Urinary bladder (tissue), 4 donors: ENCODE results near the gene SLC1A2. TPM values are rescaled to one million over a fixed set of nuclear protein-coding genes. Genes with fewer than 3 reads are reported as not detected.

ENCODE experiments used
- DNase-seq: peaks from one replicate; pipeline ENCODE4 v3.0.0-alpha.2; 2015; ENCODE audit errors: extremely low spot score
- H3K27ac ChIP-seq: one replicate; pipeline ENCODE4 v1.5.1; 2013; ENCODE audit warnings: low read depth, mild to moderate bottlenecking, moderate library complexity
- H3K36me3 ChIP-seq: one replicate; pipeline ENCODE4 v1.6.1; 2013; ENCODE audit warnings: mild to moderate bottlenecking, moderate library complexity; ENCODE audit not compliant: insufficient read depth
- H3K4me1 ChIP-seq: one replicate; pipeline ENCODE4 v1.6.1; 2013; ENCODE audit warnings: mild to moderate bottlenecking, moderate library complexity; ENCODE audit not compliant: insufficient read depth
- H3K4me3 ChIP-seq: one replicate; pipeline ENCODE4 v1.5.1; 2013; ENCODE audit warnings: low read depth, low read length
- WGBS: extraction: QIAGEN DNeasy Blood & Tissue Kit; methylation state at CpG from one replicate; pipeline ENCODE4 v1.1.7; 2013; 5-methylcytosine and 5-hydroxymethylcytosine counted together
- polyA plus RNA-seq: library from polyadenylated mRNA; stranded (reverse); fragments of 200-250 nt; gene quantifications from one replicate; pipeline ENCODE4 v1.2.3, GENCODE V29; 2013
- total RNA-seq: library from RNA; depleted of rRNA; stranded (reverse); fragments of >200 nt; gene quantifications from one replicate; pipeline ENCODE4 v1.2.3, GENCODE V29; 2014
- donor health status: healthy with polysubstance abuse.
- donor health status: healthy.

SLC1A2 gene
- total and polyA plus RNA-seq, 2 donors, result 0.44 to 17.9 TPM

DNA sequence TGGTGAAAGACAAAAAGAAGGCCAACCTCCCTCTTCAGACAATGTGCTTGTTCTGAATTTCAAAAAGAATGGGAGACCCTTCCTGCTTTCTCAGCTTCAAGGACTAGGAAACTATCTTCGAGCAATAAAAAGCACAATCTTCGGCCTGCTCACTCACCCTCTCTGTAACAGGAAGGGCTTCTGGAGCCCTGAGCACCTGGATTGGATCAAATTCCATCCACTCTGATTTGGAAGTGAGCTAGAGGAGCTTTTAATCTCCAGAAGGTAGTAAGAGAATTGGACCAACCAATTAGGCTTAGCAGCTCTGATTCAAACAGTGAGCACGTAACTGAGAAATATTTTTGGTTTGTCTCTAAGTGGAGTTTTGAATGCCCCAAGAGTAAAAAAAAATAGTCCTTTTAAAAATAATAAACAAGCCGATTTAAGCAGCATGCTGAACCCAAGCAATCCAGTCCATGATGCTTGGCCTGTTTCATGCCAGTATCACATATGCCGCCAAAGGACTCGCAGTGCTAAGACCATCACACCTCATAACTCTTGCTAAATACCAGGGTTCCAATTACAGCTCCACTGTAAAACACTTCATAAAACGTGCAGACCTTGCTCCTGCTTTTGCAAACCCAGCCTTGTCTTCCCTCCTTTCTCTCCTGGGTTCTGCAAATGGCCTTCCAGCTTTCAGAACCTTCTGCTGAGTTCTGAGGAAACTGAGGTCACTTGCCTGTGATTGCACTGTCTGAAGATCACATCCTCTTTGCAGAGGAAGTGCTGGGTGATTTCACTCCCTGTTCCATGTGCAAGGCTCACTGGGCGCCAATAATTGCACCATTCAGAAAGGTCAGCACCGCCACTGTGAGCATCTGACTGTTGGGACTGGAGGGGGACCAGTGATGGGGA lies 74.4 kb downstream of the SLC1A2 start:
- no peaks in the 10 kb centered on the region for H3K36me3 ChIP-seq
- WGBS, result 68% methylated on average over 9 of the region's 9 CpGs
- no peak overlapping the region for H3K27ac ChIP-seq
- H3K4me3 ChIP-seq, result no peak overlapping the region
- no peak for DNase-seq
- no peaks in the 10 kb centered on the region for H3K4me1 ChIP-seq

DNA sequence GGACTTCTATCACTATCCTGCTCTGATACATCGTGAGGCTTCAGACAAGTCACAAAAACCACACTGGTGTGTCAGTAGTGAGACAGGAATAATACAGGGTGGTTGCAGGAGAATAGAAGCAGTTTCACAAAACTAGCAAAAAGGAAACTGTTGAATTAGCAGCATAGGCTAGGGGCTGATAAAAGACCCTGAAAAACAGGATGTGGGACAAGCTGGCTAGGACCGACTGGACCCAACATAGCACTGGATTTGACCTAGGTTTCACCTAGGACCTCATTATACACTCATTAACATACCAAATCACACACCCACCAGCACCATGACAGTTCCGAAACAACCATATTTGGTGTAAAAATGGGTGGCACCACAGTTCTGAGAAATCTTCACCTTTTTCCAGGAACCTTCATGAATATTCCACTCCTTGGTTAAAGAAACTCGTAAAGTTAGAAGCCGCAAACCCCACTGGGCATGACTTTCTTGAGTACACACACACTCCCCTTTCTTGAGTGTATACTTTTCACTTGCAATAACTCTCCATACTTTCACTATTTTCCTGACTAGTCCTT lies 76.2 kb downstream of the SLC1A2 start:
- H3K4me3 ChIP-seq, result no peak overlapping the region
- WGBS, result 85% methylated on average over 5 of the region's 5 CpGs
- no peaks in the 10 kb centered on the region for H3K4me1 ChIP-seq
- H3K27ac ChIP-seq, result no peak overlapping the region
- H3K36me3 ChIP-seq, result no peaks in the 10 kb centered on the region
- DNase-seq, result no peak

DNA sequence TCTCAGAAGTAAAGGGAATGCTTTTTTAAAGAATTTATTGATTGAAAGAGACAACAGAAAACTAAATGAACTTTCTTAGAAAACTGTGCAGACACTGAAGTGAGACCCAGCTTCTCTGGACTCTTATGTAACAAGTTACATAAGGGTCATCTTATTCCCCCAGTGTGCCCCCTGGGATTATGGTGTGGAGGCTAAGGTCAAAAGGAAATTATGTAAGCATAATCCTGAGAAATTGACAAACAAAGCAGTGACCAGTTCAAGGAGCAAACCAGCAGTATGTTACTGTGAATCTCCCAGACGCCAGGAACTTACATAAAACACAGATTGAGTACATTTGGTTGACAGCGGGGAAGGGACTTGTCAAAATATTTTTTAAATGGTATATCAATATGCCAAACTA lies 78.6 kb downstream of the SLC1A2 start:
- 91% methylated on average over 2 of the region's 2 CpGs for WGBS
- no peak overlapping the region for H3K27ac ChIP-seq
- no peaks in the 10 kb centered on the region for H3K36me3 ChIP-seq
- no peaks in the 10 kb centered on the region for H3K4me1 ChIP-seq
- no peak overlapping the region for H3K4me3 ChIP-seq
- DNase-seq, result no peak

DNA sequence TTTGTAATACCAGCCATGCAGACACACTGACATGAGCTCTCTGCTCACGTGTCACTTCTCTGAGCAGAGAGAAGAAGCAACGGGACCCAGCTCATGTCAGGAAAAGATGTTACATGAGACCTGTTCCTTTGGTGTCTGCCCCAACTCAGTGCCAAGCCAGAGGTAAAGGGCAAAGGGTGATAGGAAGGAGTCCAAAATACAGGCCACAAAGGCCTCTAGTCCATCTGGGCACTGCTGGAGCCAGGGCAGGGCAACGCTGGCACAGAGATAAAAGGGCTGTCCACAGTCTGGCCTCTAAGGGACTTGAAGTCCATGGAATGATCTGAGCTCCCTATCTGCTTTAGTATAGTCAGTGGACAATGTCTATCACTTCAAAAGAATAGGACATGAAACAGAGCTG lies 79.3 kb downstream of the SLC1A2 start:
- 72% methylated on average over 3 of the region's 3 CpGs for WGBS

DNA sequence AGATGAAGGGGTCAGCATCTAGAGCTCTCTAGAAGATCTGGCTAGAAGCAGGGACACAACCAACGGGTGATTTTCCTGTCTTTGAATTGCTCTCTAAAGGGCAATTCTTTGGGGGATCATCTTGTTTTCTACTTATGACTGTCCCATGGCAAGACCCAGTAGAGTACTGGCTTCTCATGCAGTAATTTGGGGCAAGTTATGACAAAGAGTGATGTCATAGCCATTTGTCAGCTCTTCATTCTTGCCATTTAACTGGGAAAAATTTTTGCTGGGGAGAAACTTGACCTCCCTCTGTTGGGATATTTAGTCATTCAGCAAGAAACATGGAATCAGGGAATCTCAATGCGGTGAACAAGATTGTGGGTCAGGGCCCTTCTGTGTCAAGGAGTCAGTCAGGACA lies 80.4 kb downstream of the SLC1A2 start:
- no peak for DNase-seq
- H3K36me3 ChIP-seq, result no peaks in the 10 kb centered on the region
- WGBS, result 95% methylated on average over 2 of the region's 2 CpGs
- H3K27ac ChIP-seq, result no peak overlapping the region
- H3K4me1 ChIP-seq, result no peaks in the 10 kb centered on the region
- H3K4me3 ChIP-seq, result no peak overlapping the region

More for the DNA sequence above, 79.3 kb downstream of the SLC1A2 start:
- no peak overlapping the region for H3K27ac ChIP-seq
- no peak overlapping the region for H3K4me3 ChIP-seq
- no peaks in the 10 kb centered on the region for H3K4me1 ChIP-seq
- H3K36me3 ChIP-seq, result no peaks in the 10 kb centered on the region
- DNase-seq, result no peak

DNA sequence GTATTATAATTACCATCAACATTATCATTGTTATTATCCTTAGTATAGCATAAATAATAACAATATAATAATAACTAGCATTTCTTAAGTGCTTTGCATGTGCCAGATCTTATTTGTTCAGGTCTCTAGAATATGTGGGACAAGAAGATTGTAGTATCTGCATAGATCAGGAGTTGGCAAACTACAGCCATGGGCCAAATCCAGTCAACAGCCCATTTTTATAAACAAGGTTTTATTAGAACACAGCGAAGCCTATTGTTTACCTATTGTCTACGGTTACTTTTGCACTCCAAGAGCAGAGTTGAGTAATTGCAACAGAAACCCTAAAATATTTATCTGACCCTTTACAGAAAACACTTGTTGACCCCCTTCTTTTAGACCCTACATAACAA lies 81.4 kb downstream of the SLC1A2 start:
- H3K27ac ChIP-seq, result no peak overlapping the region
- DNase-seq, result no peak
- H3K4me3 ChIP-seq, result no peak overlapping the region
- H3K36me3 ChIP-seq, result no peaks in the 10 kb centered on the region
- WGBS, result 56% methylated on average over 2 of the region's 2 CpGs
- no peaks in the 10 kb centered on the region for H3K4me1 ChIP-seq

DNA sequence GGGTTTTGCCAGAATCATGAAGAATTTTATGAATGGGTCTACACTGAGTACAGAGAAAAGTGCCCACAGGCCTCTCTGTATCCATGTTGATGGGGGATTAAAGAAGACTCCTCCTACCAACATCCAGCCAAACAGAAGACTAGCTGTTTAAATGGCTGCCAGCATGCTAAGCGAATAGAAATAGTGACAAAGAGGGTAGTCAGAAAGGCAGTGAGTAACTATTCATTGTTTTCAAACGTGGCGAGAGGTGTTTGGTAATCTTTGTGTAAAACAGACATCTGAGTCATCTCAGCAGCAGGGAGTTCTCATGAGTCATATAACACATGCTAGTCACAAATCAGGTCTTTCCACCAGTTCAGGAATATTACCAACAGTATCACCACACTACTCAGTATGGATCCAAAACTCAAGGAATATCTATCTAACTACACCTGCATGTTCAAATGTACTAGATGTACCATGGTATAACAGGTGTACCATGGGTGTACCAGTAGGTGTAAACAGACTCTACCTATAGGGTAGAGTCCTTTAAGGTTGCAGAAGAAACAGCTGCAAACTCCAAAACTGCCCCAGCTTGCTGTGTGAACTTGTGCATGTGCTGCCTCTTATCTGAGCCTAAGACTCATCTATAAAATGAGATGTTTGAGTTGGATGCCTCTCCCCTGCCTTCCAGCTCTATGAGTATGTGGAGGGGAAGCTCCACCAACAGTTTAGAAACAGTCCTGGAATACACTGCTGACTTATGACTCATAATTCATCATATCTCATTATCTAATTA lies 82.0 kb downstream of the SLC1A2 start:
- Histone ChIP-seq H3K27ac (peak overlapping the region; percentile 1), H3K4me1 (no peaks in the 10 kb centered on the region), H3K4me3 (no peak overlapping the region), H3K36me3 (no peaks in the 10 kb centered on the region)
- 52% methylated on average over 3 of the region's 3 CpGs for WGBS
- no peak for DNase-seq

DNA sequence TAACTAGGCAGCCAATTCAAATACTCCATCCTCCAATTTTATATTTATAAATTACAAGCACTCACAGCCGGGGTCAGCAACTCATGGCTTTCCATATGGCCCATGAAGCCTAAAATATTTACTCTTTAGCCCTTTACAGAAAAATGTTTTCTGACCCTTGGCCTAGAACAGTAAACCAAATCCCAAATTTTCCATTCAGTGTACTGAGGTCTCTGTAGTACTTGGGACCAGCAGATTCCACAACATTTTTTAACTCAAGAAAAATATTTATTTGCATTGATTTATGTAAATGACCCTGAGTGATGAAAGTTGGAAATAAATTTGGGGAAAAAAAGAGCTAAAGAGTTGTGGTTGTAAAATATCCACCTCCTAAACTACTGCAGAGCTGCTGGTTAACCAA lies 82.6 kb downstream of the SLC1A2 start:
- Histone ChIP-seq H3K27ac (no peak overlapping the region), H3K4me1 (no peaks in the 10 kb centered on the region), H3K4me3 (no peak overlapping the region), H3K36me3 (no peaks in the 10 kb centered on the region)
- 66% methylated on average over 1 of the region's 1 CpG for WGBS
- no peak for DNase-seq

DNA sequence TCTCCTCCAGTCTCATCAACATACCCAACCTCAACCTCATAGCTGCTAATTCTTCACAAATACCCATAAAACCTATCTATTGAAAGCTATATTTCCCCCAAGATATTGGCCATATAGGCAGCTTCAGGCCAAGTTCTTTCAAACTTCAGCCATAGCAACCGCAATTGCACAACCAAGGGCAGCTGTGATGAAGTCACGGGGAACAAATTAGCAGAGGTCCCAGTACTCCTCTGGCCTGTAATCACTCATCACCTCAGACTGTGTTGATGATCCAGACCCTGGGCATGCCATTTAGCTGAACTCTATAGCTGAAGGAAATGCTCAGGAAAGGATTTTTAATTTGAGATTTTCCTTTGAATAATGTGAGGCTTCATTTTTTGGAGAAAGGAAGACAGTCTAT lies 84.1 kb downstream of the SLC1A2 start:
- DNase-seq, result no peak
- Histone ChIP-seq H3K4me3 (no peak overlapping the region), H3K27ac (no peak overlapping the region), H3K4me1 (no peaks in the 10 kb centered on the region), H3K36me3 (no peaks in the 10 kb centered on the region)
- 97% methylated on average over 2 of the region's 2 CpGs for WGBS

DNA sequence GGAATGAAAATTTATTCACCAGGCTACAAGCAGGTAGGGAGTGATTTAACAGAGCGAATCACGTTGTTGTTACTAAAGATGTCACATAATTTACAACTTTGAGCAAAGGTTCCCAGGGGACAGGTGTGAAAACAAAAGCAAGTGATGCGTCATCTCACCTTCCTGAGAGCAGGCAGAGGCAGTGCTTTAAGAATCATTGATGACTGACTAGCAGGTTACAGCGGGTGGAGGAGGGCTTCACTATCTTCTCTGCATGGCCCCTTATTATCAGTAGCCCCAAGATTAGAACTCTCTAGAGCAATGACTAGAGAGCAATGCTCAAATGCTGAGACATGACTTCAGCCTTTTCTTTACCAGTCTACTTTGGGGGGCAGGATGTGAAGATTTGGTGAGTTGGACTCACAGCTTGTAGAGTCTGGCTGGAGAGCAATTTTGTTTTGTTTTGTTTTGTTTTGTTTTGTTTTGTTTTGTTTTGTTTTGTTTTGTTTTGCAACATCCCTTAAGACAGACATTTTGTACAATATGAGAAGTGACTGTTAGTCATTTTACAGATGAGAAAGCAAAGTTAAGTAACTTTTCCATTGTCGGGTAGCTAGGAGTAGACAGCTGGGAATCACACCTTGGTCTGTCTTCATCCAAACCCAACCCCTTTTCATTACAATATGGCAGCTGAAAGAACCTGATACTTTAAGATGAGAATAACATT lies 84.8 kb downstream of the SLC1A2 start:
- H3K27ac ChIP-seq, result no peak overlapping the region
- DNase-seq, result no peak
- H3K4me1 ChIP-seq, result no peaks in the 10 kb centered on the region
- 90% methylated on average over 5 of the region's 5 CpGs for WGBS
- no peak overlapping the region for H3K4me3 ChIP-seq
- no peaks in the 10 kb centered on the region for H3K36me3 ChIP-seq

DNA sequence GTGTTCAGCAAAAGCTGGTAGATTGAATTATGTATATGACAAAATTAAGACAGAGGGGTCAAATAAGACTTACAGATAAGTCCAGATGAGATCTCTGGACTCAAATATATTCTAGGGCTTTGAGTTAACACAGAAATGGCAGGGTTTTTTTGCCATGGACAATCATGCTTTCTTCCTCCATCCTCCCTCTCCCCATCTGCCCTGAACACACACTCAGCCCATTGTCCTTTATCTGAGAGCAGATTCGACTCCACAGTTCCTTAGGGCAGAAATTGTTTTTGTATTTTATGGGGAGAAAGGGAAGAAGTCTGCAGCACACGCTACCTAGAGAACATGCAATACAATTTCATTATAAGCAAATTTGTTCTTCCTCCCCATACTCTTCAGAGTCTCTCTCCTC lies 86.8 kb downstream of the SLC1A2 start:
- H3K36me3 ChIP-seq, result no peaks in the 10 kb centered on the region
- no peaks in the 10 kb centered on the region for H3K4me1 ChIP-seq
- DNase-seq, result no peak
- no peak overlapping the region for H3K27ac ChIP-seq
- WGBS, result 92% methylated on average over 2 of the region's 2 CpGs
- H3K4me3 ChIP-seq, result no peak overlapping the region

DNA sequence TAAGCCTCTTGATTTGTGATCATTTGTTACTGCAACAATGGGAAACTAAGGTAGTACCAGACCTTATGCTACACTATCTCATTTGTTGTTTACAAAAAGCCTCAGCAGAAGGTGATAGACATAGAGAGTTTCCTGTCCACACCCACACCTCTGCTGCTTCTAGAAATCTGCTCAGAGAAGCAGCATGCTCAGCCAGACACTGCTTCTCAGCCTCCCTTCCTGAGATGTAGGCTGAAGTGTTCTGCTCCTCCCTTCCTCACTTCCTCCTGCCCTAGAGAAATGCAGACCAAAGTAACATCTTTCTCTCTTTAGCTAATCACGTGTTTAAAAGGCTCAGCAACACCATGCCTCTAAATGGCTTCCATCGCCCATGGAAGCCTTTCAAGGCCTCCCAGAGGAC lies 88.4 kb downstream of the SLC1A2 start:
- H3K4me3 ChIP-seq, result no peak overlapping the region
- no peaks in the 10 kb centered on the region for H3K36me3 ChIP-seq
- H3K4me1 ChIP-seq, result no peaks in the 10 kb centered on the region
- 67% methylated on average over 2 of the region's 2 CpGs for WGBS
- DNase-seq, result no peak
- no peak overlapping the region for H3K27ac ChIP-seq

DNA sequence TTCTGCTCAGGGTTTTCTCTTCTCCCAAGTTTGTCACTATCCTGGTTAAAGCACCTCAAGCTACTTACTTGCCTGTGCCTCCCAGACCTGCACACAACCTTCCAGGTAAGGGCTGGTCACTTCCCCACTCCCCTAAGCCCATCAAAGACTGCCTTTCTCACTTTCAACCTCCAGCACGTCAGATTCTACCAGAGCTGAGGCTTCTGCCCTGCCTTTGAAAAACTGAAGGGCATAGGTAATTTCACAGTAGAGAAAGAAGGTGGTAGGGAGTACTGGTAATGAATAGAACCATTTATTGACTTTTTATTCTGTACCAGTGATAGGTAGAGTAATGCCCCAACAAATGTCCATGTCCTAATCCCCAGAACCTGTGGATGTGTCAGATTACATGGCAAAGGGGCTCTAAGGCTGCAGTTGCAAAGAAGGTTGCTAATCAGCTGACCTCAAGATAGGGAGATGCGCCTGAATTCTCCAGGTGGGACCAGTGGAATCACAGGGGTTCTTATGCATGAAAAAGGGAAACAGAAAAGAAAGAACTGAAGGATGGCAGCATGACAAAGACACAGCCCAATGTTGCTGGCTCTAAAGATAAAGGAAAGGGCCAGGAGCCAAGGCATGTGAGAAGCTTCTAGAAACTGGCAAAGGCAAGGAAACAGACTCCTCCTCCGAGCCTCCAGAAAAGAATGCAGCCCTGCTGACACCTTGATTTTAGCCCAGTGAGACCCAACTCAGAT lies 89.0 kb downstream of the SLC1A2 start:
- H3K36me3 ChIP-seq, result no peaks in the 10 kb centered on the region
- H3K27ac ChIP-seq, result no peak overlapping the region
- H3K4me1 ChIP-seq, result no peaks in the 10 kb centered on the region
- H3K4me3 ChIP-seq, result no peak overlapping the region
- 91% methylated on average over 3 of the region's 3 CpGs for WGBS
- no peak for DNase-seq
